Measurements from ENCODE around the gene IRS1. TPM values are rescaled to one million over a fixed set of nuclear protein-coding genes. Genes with fewer than 3 reads are reported as not detected.

Gene IRS1
- total and polyA plus RNA-seq, 8 donors: 2.1 to 26.8 (median 11.9) TPM

GRCh38 chr2:226760412-226761194 is 39.0 kb downstream of the IRS1 start:
- 62 to 85% (median 72%) methylated on average over 2 of the region's 2 CpGs for WGBS, 5 donors
- no peaks in the 10 kb centered on the region for H3K9me3 ChIP-seq
- H3K27me3 ChIP-seq: no peaks in the 10 kb centered on the region
- peak in 1 of 2 donors; percentile 17 for DNase-seq
- H3K36me3 ChIP-seq: no peaks in the 10 kb centered on the region
- peak overlapping the region in 2 of 5 donors; percentile 2 to 21 for H3K27ac ChIP-seq
- intact Hi-C loops (cut with DNase I; ENCODE audit: low total_unique reads): no loop called here
- no peak overlapping the region for H3K4me3 ChIP-seq
- H3K4me1 ChIP-seq: peaks cover 11 to 47% (median 27%) of the 10 kb centered on the region in 4 donors
- TF ChIP-seq POLR2A (IDR thresholded peaks at IDR 0.05) (no peak), POLR2AphosphoS5 (IDR thresholded peaks at IDR 0.05) (peak in 1 of 3 donors; percentile 43)

- intact Hi-C loops (cut with DNase I; ENCODE audit: low total_unique reads): no loop called here
- DNase-seq: no peak
- no peak overlapping the region for H3K4me3 ChIP-seq
- peak overlapping the region in 2 of 5 donors; percentile 21 to 45 for H3K27ac ChIP-seq
- H3K27me3 ChIP-seq: no peaks in the 10 kb centered on the region
- no peak for TF ChIP-seq POLR2A (IDR thresholded peaks at IDR 0.05)
- TF ChIP-seq POLR2AphosphoS5 (IDR thresholded peaks at IDR 0.05): no peak
- no peak for TF ChIP-seq EP300 (IDR thresholded peaks at IDR 0.05)
- TF ChIP-seq, protein P1, sequence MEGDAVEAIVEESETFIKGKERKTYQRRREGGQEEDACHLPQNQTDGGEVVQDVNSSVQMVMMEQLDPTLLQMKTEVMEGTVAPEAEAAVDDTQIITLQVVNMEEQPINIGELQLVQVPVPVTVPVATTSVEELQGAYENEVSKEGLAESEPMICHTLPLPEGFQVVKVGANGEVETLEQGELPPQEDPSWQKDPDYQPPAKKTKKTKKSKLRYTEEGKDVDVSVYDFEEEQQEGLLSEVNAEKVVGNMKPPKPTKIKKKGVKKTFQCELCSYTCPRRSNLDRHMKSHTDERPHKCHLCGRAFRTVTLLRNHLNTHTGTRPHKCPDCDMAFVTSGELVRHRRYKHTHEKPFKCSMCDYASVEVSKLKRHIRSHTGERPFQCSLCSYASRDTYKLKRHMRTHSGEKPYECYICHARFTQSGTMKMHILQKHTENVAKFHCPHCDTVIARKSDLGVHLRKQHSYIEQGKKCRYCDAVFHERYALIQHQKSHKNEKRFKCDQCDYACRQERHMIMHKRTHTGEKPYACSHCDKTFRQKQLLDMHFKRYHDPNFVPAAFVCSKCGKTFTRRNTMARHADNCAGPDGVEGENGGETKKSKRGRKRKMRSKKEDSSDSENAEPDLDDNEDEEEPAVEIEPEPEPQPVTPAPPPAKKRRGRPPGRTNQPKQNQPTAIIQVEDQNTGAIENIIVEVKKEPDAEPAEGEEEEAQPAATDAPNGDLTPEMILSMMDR (IDR thresholded peaks at IDR 0.05): no peak
- H3K36me3 ChIP-seq: no peaks in the 10 kb centered on the region
- 81 to 88% (median 85%) methylated on average over 9 of the region's 9 CpGs for WGBS, 5 donors
- H3K9me3 ChIP-seq: no peaks in the 10 kb centered on the region
- H3K4me1 ChIP-seq: peaks cover 12 to 55% (median 33%) of the 10 kb centered on the region in 4 donors
These were observed 39.9 kb downstream of the IRS1 start for GRCh38 chr2:226759768-226760167.

- peak in 1 of 2 donors; percentile 61 for DNase-seq
- H3K27me3 ChIP-seq: no peaks in the 10 kb centered on the region
- 34 to 48% (median 44%) methylated on average over 3 of the region's 3 CpGs for WGBS, 5 donors
- H3K9me3 ChIP-seq: no peaks in the 10 kb centered on the region
- no peaks in the 10 kb centered on the region for H3K36me3 ChIP-seq
- H3K4me3 ChIP-seq: no peak overlapping the region
- H3K27ac ChIP-seq: peak overlapping the region in 2 of 5 donors; percentile 45 to 48
- TF ChIP-seq EP300 (IDR thresholded peaks at IDR 0.05) (no peak), POLR2AphosphoS5 (IDR thresholded peaks at IDR 0.05) (no peak), POLR2A (IDR thresholded peaks at IDR 0.05) (no peak)
- TF ChIP-seq, protein P1 (IDR thresholded peaks at IDR 0.05): no peak
- intact Hi-C loops (cut with DNase I; ENCODE audit: low total_unique reads): no loop called here
- H3K4me1 ChIP-seq: peaks cover 12 to 61% (median 36%) of the 10 kb centered on the region in 4 donors
These were observed 40.5 kb downstream of the IRS1 start for GRCh38 chr2:226758921-226759640.

GRCh38 chr2:226756131-226756530 is 43.5 kb downstream of the IRS1 start:
- TF ChIP-seq, protein P1 (IDR thresholded peaks at IDR 0.05): no peak
- TF ChIP-seq EP300 (IDR thresholded peaks at IDR 0.05): no peak
- peak in 1 of 3 donors; percentile 7 for TF ChIP-seq POLR2AphosphoS5 (IDR thresholded peaks at IDR 0.05)
- peaks cover 12 to 59% (median 34%) of the 10 kb centered on the region in 4 donors for H3K4me1 ChIP-seq
- DNase-seq: no peak
- no peaks in the 10 kb centered on the region for H3K27me3 ChIP-seq
- intact Hi-C loops (cut with DNase I; ENCODE audit: low total_unique reads): no loop called here
- WGBS, 5 donors: 62 to 86% (median 79%) methylated on average over 2 of the region's 2 CpGs
- no peaks in the 10 kb centered on the region for H3K36me3 ChIP-seq
- peak overlapping the region in 4 of 5 donors; percentile 38 to 66 (median 52) for H3K27ac ChIP-seq
- no peak overlapping the region for H3K4me3 ChIP-seq
- no peaks in the 10 kb centered on the region for H3K9me3 ChIP-seq

Data from stomach (tissue), 9 donors.